Measurements from ENCODE around the gene CFAP65.

The CFAP65 gene

DNA sequence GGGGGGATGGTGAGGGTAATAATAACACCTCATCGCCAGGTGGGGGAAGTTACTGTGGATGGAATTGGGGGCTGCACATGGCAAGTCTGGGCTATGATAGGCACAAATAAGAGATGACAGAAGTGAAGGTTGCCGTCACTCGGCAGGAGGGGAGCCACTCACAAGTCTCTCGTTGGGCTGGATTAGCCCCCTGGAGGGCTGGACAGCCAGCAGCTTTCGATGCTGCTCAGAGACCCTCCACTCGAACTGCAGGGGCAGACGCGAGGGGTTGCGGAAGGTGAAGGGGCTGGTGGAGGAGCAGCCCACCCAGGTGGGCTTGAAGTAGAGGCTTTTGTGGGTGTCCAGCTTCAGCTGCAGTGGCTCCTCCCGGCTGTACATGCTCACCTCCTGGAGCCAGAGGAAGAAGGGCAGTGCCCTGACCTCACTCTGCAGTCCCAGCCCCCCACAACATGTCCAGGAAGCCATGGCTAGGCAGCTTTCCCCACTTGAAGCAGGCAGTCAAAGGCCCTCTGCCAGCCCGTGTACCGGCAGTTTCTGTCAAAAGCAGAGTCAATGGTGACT lies 18.2 kb downstream of the CFAP65 start:
- no peaks in the 10 kb centered on the region for H3K4me1 ChIP-seq (ENCODE audit: low read length)
- no peak overlapping the region for H3K9ac ChIP-seq (ENCODE audit: low read length)
- no peak for TF ChIP-seq EZH2phosphoT487 (IDR thresholded peaks at IDR 0.05; ENCODE audit: low read depth)
- TF ChIP-seq, protein P1, sequence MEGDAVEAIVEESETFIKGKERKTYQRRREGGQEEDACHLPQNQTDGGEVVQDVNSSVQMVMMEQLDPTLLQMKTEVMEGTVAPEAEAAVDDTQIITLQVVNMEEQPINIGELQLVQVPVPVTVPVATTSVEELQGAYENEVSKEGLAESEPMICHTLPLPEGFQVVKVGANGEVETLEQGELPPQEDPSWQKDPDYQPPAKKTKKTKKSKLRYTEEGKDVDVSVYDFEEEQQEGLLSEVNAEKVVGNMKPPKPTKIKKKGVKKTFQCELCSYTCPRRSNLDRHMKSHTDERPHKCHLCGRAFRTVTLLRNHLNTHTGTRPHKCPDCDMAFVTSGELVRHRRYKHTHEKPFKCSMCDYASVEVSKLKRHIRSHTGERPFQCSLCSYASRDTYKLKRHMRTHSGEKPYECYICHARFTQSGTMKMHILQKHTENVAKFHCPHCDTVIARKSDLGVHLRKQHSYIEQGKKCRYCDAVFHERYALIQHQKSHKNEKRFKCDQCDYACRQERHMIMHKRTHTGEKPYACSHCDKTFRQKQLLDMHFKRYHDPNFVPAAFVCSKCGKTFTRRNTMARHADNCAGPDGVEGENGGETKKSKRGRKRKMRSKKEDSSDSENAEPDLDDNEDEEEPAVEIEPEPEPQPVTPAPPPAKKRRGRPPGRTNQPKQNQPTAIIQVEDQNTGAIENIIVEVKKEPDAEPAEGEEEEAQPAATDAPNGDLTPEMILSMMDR (IDR thresholded peaks at IDR 0.05; ENCODE audit: low read depth, low read length) = no peak
- no peak overlapping the region for H3K4me2 ChIP-seq (ENCODE audit: low read length)
- H3K27me3 ChIP-seq (ENCODE audit: low read depth, low read length) = no peaks in the 10 kb centered on the region
- no peaks in the 10 kb centered on the region for H3K9me3 ChIP-seq (ENCODE audit: insufficient read depth, low read length)
- H3K36me3 ChIP-seq (replicated peaks; ENCODE audit: low read depth, low read length) = no peaks in the 10 kb centered on the region
- no peak overlapping the region for H3K27ac ChIP-seq (ENCODE audit: low read length)
- H4K20me1 ChIP-seq (ENCODE audit: insufficient read depth, low read length) = no peaks in the 10 kb centered on the region
- no peak overlapping the region for H2AFZ ChIP-seq (ENCODE audit: low read depth, low read length)
- H3K4me3 ChIP-seq (ENCODE audit: low read length) = no peak overlapping the region
- no peaks in the 10 kb centered on the region for H3K79me2 ChIP-seq (ENCODE audit: low read length)

DNA sequence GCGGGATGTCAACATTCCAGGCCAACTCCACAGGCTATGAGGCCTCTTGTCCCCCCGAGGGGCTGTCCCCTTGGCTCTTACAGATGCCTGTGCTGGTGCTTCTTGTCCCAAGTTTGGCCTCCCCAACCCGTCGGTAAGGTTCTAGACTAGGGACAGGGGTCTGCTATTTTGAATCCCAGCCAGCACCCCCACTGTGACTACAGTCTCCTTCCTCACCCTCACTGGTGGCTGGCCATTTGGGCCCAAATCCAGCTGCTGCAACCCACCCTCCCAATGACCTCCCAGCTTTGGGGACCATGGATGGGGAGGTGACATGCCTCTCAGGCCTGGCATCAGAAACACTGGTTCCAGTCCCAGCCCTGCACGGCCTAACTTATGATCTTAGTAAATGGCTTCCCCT lies 18.7 kb downstream of the CFAP65 start:
- H3K79me2 ChIP-seq (ENCODE audit: low read length) = no peaks in the 10 kb centered on the region
- H3K4me1 ChIP-seq (ENCODE audit: low read length) = no peaks in the 10 kb centered on the region
- H3K36me3 ChIP-seq (replicated peaks; ENCODE audit: low read depth, low read length) = no peaks in the 10 kb centered on the region
- TF ChIP-seq, protein P1 (IDR thresholded peaks at IDR 0.05; ENCODE audit: low read depth, low read length) = no peak
- no peak for TF ChIP-seq EZH2phosphoT487 (IDR thresholded peaks at IDR 0.05; ENCODE audit: low read depth)
- H4K20me1 ChIP-seq (ENCODE audit: insufficient read depth, low read length) = no peaks in the 10 kb centered on the region
- H3K9ac ChIP-seq (ENCODE audit: low read length) = no peak overlapping the region
- no peak overlapping the region for H2AFZ ChIP-seq (ENCODE audit: low read depth, low read length)
- no peak overlapping the region for H3K27ac ChIP-seq (ENCODE audit: low read length)
- no peak overlapping the region for H3K4me2 ChIP-seq (ENCODE audit: low read length)
- no peaks in the 10 kb centered on the region for H3K9me3 ChIP-seq (ENCODE audit: insufficient read depth, low read length)
- no peaks in the 10 kb centered on the region for H3K27me3 ChIP-seq (ENCODE audit: low read depth, low read length)
- no peak overlapping the region for H3K4me3 ChIP-seq (ENCODE audit: low read length)

DNA sequence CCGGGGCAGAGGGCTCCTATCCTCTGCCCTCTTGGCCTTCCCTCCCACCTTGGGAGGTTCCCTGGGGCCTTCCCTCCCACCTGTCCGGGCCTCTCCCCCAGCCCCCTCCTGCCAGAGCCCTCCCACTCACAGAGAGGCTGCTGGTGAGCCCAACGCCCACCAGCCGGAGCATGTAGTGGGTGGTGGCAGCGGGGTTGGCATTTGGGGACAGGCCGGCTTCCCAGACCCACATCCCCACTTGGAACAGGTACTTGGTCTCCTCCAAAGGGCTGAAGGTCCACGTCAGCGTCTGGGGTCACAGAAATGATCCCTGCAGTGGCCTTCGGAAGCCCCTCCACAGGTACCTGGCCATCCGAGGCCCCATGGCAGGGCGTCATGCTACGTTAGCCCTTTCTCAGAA lies 19.3 kb downstream of the CFAP65 start:
- H3K36me3 ChIP-seq (replicated peaks; ENCODE audit: low read depth, low read length) = no peaks in the 10 kb centered on the region
- no peak overlapping the region for H3K4me2 ChIP-seq (ENCODE audit: low read length)
- H3K4me1 ChIP-seq (ENCODE audit: low read length) = no peaks in the 10 kb centered on the region
- no peaks in the 10 kb centered on the region for H3K9me3 ChIP-seq (ENCODE audit: insufficient read depth, low read length)
- H3K79me2 ChIP-seq (ENCODE audit: low read length) = no peaks in the 10 kb centered on the region
- H3K9ac ChIP-seq (ENCODE audit: low read length) = no peak overlapping the region
- no peak for TF ChIP-seq EZH2phosphoT487 (IDR thresholded peaks at IDR 0.05; ENCODE audit: low read depth)
- TF ChIP-seq, protein P1 (IDR thresholded peaks at IDR 0.05; ENCODE audit: low read depth, low read length) = no peak
- no peak overlapping the region for H3K4me3 ChIP-seq (ENCODE audit: low read length)
- H4K20me1 ChIP-seq (ENCODE audit: insufficient read depth, low read length) = no peaks in the 10 kb centered on the region
- H3K27ac ChIP-seq (ENCODE audit: low read length) = no peak overlapping the region
- no peak overlapping the region for H2AFZ ChIP-seq (ENCODE audit: low read depth, low read length)
- H3K27me3 ChIP-seq (ENCODE audit: low read depth, low read length) = no peaks in the 10 kb centered on the region

DNA sequence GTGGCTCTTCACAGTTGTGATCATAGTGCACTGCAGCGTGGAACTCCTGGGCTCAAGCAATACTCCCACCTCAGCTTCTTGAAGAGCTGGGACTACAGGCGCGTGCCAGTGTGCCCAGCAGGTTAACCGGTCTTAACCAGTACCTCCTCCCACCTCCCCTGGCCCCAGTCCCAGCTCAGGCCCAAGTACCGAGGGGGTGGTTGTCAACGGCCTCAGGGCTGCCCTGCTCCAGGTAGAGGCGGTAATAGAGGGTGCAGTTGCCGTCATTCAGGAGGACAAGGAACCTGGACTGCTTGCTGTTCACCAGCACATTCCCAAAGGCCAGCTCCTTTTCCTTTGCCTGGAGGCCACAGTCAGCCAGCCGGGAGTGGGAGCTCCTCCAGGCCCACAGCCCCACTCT lies 19.7 kb downstream of the CFAP65 start:
- Histone ChIP-seq H4K20me1 (ENCODE audit: insufficient read depth, low read length) (no peaks in the 10 kb centered on the region), H3K9me3 (ENCODE audit: insufficient read depth, low read length) (no peaks in the 10 kb centered on the region), H3K4me3 (ENCODE audit: low read length) (no peak overlapping the region), H3K27ac (ENCODE audit: low read length) (no peak overlapping the region), H3K27me3 (ENCODE audit: low read depth, low read length) (no peaks in the 10 kb centered on the region), H3K4me1 (ENCODE audit: low read length) (no peaks in the 10 kb centered on the region), H3K9ac (ENCODE audit: low read length) (no peak overlapping the region), H2AFZ (ENCODE audit: low read depth, low read length) (no peak overlapping the region), H3K4me2 (ENCODE audit: low read length) (no peak overlapping the region), H3K79me2 (ENCODE audit: low read length) (no peaks in the 10 kb centered on the region), H3K36me3 (replicated peaks; ENCODE audit: low read depth, low read length) (no peaks in the 10 kb centered on the region)
- TF ChIP-seq EZH2phosphoT487 (IDR thresholded peaks at IDR 0.05; ENCODE audit: low read depth) = no peak
- TF ChIP-seq, protein P1 (IDR thresholded peaks at IDR 0.05; ENCODE audit: low read depth, low read length) = no peak

All from OCI-LY3 (cell line).